HL-60/S4 treated with retinoic acid at 250 ng/mL for 4 days and 3 days (cell line): ENCODE results near the gene SOD1.

Experiments
- in situ Hi-C: fragments of 300-500 bp; cut with MboI; formaldehyde crosslinking; loops from 2 replicates; pipeline ENCODE4 v1.7.0; 2022; ENCODE audit warnings: low sequenced_read_pairs

Gene SOD1

DNA sequence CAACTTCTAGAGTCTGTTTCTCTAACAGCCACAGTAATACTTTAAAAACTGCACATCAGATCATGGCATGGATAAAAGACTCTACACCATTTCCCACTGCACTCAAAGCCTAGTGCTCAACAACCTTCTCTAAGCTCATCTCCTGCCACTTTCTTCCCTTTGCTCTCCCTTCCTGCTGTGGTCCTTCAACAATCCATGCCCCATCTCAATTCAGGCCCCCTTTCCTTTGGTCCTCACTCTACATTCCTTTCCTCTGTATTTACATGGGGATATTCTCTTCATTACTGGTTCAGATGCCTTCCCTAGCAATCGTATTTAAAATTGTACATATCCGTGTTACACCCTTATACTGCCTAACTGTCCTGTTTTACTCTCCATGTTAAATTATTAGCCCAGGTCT, 19.0 kb downstream of the SOD1 start:
- in situ Hi-C loops = no loop called here

DNA sequence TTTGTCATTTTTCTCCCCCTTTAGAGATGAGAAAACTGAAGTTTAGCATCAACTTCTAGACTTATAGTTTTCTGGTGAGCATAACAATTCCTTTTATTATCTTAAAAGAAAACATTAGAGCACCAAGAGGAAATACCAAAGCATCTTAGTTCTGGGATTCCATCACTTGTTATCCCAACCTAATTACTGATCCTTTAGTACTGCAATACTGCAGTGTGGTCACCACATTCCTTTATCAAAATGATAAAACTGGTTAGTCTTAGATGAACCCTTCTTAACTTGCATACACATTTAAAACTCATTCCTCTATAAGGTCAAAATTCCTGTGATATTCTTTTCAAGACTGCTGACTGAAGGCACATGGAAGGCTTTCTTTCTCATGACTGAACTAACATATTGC, 23.1 kb downstream of the SOD1 start:
- in situ Hi-C loops = no loop called here

DNA sequence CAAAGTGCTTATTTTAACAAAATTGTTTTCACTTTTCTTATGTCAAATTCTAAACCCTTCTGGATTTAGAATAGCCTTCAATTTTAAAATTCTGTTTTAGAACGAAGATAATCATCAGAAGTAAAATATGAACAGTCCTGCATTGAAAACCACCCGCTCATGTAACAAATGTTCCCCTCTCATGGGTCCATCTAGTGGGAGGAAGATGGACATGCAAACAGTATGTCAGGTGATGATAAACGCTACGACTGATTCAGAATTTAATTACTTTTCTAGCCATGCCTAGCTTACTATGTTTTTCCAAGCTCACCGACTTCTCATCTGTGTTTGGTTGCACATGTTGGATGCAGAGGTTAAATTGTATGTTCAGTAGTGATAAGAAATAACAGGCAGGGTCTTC, 23.5 kb downstream of the SOD1 start:
- in situ Hi-C loops = no loop called here

DNA sequence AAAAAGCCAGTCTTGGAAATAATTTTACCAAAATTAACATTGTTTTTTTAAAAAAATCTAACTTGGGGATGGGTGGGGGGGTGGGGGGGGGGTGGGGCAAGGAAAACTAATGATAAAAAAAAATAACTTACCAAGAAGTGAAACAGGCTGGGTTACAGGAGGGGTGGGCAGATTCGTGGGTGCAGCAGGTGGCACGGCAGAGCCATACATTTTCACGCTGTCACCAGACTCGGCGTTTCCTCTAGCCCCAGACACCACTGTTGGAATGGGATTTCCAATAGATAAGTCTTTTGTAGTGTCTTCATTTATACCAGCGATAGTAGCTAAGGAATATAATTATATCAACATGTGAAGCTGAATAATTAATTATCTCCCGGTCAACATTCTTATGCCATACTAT, 25.4 kb downstream of the SOD1 start:
- in situ Hi-C loops = no loop called here

DNA sequence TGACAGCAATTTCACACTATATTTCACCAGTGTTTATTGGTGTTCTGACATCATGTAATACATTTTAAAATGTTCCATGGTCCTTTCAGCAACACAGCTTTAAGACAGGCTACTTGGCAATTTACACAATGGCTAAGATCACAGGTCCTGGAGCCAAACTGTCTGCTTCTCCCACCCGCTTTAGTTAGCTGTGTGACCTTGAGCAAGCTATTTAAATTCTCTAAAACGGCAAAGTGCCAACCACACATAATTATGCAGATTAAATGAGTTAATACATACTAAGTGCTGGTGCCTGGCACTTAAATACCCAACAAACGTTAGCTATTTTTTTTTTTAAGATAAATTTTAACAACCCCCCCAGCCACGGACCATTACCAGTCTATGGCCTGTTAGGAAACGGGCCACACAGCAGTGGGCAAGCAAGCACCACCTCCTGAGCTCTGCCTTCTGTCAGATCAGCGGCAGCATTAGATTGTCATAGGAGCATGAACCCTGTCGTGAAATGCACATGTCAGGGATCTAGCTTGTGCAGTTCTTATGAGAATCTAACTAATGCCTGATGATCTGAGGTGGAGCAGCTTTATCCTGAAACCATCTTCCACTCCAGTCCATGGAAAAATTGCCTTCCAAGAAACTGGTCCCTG, 26.9 kb downstream of the SOD1 start:
- in situ Hi-C loops = no loop called here

DNA sequence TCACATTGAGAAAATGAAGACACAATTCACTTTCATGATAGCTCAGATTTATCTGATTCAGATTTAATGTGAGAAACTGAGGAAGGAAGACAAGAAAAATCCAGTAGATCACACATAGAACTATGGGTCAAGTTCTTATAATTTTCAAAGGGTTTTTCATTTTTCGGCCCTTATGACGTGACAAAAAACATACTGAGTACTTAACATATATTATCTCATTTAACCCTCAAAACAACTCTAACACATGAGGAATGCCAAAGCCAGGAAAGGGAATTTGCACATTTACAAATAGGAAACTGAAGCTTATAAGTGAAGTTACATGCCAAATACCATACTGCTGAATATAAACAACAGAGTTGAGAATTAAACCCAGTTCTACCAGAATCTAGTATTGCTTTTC, 27.6 kb downstream of the SOD1 start:
- in situ Hi-C loops = no loop called here

DNA sequence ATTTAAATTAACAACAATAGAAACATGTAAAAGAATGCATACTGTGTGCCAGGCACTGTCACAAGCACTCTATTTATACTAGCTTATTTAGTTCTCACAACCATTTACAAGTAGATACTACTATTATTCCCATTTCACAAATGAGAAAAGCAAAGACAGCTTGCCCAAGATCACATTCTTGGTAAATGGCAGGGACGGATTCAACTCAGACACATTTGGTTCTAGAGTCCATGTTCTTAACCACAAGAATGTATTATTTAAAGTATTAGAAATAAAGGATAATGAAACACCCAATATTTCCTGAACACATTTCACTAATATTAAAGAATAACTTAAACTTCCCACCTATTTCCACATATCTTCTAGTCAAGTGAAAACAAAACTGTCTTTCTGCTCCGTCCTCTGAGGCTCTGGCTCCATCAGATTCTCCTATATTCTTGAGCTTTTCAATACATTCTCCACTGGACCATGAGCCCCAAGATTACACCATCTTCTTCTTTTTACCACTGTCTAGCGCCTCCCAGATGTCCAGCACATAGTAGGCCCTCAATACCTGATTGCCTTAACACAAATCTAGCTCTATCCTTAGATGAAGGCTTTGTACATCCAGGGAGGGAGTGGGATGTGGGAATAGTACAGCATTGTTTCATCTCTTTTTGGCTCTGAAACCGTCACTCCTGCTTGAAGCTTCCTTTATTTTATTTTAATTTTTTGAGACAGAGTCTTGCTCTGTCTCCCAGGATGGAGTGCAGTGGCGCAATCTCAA, 29.3 kb downstream of the SOD1 start:
- in situ Hi-C loops = no loop called here

DNA sequence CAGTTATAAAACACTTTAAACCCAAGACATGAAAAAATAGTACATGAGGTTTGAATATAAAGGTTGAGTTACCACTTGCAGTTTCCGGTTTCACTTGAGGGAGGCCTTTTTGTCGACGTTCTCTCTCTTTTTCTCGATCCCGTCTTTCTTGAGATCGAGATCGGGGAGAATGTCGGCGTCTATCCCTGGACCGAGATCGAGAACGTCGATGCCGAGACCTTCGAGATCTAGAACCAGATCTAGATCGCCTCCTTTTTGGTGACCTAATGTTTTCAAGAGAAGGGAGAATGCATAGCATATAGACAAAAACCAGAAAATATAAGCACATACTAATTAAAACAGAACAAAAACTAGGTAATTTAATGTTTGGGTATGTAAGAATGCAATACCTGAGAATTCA, 33.7 kb downstream of the SOD1 start:
- in situ Hi-C loops = no loop called here

DNA sequence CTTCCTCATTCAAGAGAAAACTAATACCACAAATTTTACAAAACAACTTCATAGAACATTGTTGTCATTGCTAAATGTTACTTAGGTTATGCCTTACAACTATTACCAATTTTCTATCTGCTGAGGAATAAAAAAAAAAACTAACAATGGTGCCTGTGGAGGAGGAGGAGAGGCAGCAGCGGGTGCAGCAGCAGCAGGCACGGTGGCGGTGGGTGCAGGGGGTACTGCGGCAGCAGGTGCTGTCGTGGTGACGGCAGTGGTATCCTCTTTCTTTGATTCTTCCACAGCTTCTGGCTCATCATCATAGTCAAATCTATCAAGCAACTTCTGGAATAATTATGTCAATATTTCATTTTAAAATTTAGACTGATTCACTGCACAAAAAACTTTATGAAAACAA, 36.9 kb downstream of the SOD1 start:
- in situ Hi-C loops = no loop called here

DNA sequence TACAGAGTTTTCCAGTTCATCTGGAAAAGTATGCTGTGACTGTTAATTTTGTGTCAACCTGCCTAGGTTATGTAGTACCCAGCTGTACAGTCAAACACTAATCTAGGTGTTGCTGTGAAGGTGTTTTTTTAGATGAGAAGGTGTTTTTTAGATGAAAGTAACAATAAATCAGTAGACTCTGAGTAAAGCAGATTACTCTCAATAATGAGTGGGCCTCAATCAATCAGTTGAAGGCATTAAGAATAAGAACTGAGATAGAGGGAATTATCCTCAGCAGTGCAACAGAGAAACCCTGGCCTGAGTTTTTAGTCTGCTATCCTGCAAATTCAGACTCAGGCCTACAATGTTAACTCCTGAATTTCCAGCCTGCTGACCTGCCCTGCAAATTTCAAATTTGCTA, 39.0 kb downstream of the SOD1 start:
- in situ Hi-C loops = no loop called here

DNA sequence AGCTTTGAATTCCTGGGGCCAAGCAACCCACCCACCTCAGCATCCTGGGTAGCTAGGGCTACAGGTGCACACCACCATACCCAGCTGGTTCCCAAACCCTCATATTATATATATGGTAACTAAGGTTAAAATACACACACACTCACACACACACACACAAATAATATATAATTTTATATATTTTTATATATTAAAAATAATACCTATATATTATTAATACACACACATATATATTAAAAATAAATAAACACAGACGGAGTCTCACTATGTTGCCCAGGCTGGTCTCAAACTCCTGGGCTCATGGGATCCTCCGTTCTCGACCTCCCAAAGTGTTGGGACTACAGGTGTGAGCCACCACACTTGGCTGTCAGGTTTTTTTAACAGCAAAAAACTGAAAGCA, 40.5 kb downstream of the SOD1 start:
- in situ Hi-C loops = no loop called here

DNA sequence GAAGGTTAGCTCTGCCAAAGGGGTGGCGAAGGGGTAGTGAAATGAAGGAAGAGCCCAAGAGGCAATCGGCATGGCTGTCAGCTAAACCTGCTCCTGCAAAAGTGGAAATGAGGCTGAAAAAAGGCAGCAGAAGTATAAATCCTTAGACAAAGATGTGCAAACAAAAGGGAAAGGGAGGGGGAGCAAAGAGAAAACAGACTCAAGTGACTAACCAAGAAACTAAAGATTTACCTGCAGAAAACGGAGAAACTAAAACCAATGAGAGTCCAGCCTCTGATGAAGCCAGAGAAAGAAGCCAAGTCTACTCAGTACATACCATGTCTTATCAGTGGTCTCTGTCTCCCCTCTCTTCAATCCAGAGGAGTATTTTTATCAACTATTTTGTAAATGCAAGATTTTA, 47.1 kb downstream of the SOD1 start:
- in situ Hi-C loops = no loop called here

DNA sequence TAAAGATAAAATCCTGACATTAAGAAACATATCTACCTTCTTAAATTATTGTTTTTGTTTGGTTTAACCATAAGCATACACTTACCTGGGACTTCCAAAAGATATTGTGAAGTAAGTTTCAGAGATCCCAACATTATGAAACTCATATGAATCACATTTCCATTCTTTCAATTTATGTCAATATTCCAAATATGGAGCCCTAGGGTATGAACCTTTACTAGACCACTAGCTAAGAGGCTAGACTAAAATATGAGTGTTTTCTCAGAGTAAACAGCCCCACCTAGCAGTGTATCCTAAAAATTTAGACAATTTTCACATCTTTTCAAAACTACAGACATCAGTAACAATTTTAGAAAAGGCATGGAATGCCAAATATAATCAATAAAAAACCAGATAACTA, 48.0 kb downstream of the SOD1 start:
- in situ Hi-C loops = no loop called here

DNA sequence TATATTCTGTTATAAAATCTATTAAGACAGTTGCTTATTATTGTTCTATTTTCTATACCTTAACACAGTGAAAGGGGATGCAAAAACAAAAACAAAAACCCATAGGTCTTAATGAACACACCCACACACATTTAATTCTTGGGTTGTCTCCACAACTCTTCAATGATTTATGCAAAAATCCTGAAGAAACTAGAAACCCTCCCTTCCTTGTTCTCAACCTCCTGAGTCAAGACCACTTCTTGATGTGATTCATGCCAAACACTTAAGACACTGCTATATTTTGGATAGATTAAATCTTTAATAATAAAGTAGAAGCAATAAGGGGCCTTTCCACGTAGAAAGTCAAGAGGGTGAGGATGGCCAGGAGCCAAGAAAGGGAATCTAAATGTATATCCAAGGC, 49.0 kb downstream of the SOD1 start:
- in situ Hi-C loops = no loop called here

DNA sequence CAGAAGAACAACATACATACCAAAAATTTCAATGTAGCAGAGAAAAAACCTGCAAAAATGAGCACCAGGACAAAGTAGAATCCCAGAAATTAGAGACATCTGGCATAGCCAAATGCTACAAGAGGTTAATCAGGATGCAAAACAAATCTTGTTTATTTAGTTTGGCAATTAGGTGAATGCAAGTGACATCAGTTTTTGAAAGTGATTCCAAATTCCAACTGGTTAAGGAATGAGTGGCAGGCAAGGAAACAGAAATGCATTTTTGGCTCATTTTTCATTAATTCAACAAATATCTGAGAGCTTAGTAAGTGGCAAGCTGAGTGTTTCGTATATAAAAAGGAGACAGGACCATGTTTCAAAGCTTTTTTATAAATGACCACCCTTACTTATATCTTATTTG, 51.1 kb downstream of the SOD1 start:
- in situ Hi-C loops = no loop called here

DNA sequence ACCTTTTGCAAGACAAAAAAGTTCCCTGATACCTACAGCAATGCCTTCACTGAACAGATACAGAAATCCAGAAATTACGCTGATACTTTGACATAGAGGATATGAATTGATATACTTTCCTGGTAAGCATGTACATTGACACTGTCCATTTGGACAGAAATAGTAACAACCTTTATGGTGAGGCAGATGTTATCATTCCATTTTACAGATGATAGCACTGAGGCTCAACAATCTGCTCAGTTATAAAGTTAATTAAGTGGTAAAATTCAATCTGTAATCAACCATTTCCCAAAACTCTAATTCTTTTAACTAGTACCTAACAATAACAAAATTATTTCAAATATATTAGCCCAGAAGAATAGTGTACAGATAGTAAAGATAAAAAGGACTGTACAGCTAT, 51.8 kb downstream of the SOD1 start:
- in situ Hi-C loops = no loop called here

DNA sequence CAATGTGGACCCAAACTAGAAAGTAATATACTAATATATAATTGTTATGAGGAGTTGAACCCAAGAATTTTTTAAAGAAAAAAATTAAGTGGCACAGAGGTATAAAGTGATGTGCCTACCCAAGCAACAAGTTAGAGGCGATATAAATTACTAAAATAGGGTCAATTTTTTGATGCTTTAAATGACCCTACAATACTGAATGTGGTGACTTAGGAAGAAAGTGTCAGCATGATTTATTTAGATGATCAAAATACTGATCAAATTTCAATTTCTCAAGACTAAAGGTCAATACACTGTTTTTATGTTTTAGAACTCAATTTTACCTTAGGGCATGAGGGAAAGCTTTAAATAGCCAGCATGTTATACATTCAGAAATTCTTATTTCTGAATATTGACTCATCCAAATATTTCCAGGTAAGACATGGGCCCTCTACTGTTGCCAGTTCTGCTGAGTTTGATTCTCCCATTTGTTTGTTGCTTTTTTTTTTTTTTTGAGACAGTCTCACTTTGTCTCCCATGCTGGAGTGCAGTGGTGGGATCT, 52.3 kb downstream of the SOD1 start:
- in situ Hi-C loops = no loop called here

DNA sequence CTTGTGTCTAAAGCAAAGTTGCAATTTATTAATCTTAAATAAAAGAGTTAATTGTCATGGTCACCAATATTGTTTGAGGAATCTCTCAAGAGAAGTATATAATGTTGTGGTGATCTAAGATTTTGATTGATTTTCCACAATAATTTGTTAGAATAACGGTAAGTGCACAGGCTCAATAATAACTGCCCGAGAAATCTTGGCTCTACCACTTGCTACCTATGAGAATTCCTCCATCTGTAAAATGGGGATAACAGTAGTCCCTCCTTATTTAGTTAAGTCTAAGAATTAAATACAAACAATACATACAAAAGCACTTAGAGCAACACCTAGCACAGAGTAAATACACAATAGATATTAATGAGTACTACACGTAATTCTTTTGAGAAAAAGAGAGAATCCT, 53.6 kb downstream of the SOD1 start:
- in situ Hi-C loops = no loop called here

DNA sequence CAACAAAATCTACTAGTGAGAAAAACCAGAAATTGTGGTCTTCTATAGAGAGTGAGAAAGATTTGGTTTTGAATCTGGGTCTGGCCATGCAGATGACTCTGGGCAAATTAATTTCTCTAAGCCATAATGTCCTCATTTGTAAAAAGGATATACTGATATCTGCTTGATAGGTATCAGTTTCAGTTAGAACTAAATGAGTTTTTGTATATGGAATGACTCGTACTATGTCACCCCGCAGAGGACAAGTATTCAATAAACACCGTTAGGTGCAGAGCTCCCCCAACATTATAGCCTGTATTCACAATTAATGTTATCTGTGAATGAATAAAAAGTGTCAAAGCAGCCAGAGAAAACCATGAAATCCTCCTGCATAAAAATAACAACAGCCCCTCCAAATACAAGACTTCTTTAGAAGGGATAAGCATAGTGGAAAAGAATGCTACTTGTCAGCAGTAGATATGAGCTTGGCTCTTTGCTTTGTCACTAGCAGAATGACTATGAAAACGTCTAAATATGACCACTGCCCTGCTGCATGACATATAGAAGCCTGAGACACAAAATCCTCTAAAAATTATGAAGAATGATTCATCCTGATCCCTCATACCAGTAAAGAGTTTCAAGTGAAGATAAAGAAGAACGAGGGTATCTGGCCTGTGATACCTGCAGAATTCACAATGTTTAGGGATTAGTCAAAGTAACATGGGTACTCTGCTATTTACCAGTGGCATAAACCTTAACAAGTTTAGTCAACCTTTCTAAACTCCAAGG, 54.7 kb downstream of the SOD1 start:
- in situ Hi-C loops = no loop called here

DNA sequence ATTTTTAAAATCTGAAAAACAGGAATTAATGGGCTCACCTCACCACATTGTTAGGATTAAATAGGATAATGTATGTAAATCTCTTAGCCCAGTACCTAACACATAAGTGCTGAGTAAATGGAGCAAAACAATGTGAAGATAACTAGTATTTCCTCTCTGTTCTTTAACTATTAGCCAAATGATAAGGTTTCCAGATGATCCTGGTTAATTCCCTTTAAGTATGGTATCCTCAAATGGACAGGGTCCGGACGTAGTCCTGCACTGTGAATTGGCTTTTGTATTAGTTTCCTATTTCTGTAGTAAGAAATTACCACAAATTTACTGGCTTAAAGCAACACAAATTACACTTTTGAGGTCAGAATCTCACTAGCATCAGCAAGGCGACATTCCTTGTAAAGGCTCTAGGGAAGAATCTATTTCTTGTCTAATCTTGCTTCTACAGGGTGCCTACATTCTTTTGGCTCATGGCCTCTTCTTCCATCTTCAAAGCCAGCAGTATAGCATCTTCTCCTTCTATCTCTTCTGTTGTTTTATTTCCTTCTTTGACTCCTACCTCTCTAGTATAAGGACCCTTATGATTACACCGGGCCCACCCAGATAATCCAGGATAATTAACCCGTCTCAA, 55.4 kb downstream of the SOD1 start:
- in situ Hi-C loops = no loop called here

DNA sequence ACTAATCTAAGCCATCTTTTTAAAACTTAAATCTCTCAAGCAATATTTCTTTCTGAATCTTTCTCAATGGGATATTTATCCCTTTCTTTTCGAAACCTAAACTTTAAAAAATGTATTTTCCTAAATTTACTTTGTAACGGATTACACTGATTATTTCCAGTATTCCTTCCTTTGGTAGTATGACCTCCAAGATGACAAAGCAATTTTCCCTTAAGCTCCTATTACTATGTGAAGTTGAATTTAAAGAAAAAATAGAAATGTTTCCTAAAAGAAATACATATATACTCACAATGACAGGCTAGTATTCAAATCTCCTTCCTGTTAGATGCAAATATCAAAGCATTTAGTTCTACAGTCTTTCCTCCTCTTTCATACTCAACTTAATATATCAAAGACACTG, 56.6 kb downstream of the SOD1 start:
- in situ Hi-C loops = no loop called here
